GM12878 (cell line): ENCODE measurements around the gene SPATA6. TPM values are rescaled to one million over a fixed set of nuclear protein-coding genes. Genes with fewer than 3 reads are reported as not detected.

Experiments used
- ATAC-seq: fragments of 200-7000 bp; cut with Tn5 transposase; 3 replicates; pipeline ENCODE4 v1.9.1; 2020; ENCODE audit warnings: mild to moderate bottlenecking, moderate library complexity
- BruUV-seq: library from RNA; stranded (reverse); fragments of 400-500 nt; replicated peaks from 2 replicates; lab custom pipeline; 2021; lab: Mats Ljungman, UMichigan
- CTCF ChIA-PET: fragments of 300-600 bp; sonication (Branson Sonifier 250); formaldehyde crosslinking; extraction: SDS; loops from one replicate; lab custom pipeline; 2021; ENCODE audit warnings: inconsistent platforms; lab: Yijun Ruan, JAX
- POLR2A ChIA-PET: fragments of 350-600 bp; formaldehyde crosslinking; extraction: SDS; loops from one replicate; lab custom pipeline; 2021; ENCODE audit warnings: inconsistent platforms; lab: Charles Lee
- RAD21 ChIA-PET: fragments of 300-600 bp; sonication (Branson Sonifier 250); formaldehyde crosslinking; loops from one replicate; lab custom pipeline; 2023; ENCODE audit warnings: antibody characterized with exemption; ENCODE audit not compliant: unreplicated experiment; lab: Charles Lee
- SMC1A ChIA-PET: fragments of 300-600 bp; sonication (Branson Sonifier 250); formaldehyde crosslinking; loops from one replicate; lab custom pipeline; 2023; ENCODE audit not compliant: unreplicated experiment, uncharacterized antibody; lab: Charles Lee
- DNase-seq: peaks from one replicate; pipeline ENCODE4 v3.0.0-alpha.2; 2011; ENCODE audit warnings: low read depth, low spot score
- FAIRE-seq: peaks from 3 replicates; lab custom pipeline; 2011; peaks lifted over from hg19 to GRCh38; lab: Jason Lieb, UNC
- H2AFZ ChIP-seq: 2 replicates; pipeline ENCODE4 v1.6.0; 2011; ENCODE audit warnings: low read depth, low read length, control low read depth; ENCODE audit not compliant: control insufficient read depth
- H3K27ac ChIP-seq: 2 replicates; pipeline ENCODE4 v1.5.1; 2011; ENCODE audit warnings: control low read depth; ENCODE audit not compliant: control insufficient read depth, insufficient read depth
- H3K27me3 ChIP-seq, 2 experiments: replicated peaks in 1 of 2; 2 replicates each; pipeline versions ENCODE4 v1.6.0 to v1.6.1; 2011; ENCODE audit warnings: low read length in 1 of 2; ENCODE audit not compliant: control insufficient read depth in 2 of 2, insufficient read depth in 2 of 2
- H3K36me3 ChIP-seq, 2 experiments: 2 replicates each; pipeline ENCODE4 v1.5.1; 2011; ENCODE audit warnings: low read length in 1 of 2; ENCODE audit not compliant: control insufficient read depth in 2 of 2, insufficient read depth in 2 of 2
- H3K4me1 ChIP-seq: 2 replicates; pipeline ENCODE4 v1.6.1; 2011; ENCODE audit warnings: mild to moderate bottlenecking, low read length, moderate library complexity, mixed read lengths; ENCODE audit not compliant: control insufficient read depth, insufficient read depth
- H3K4me2 ChIP-seq: 2 replicates; pipeline ENCODE4 v1.6.0; 2011; ENCODE audit warnings: control low read depth; ENCODE audit not compliant: control insufficient read depth, insufficient read depth
- H3K4me3 ChIP-seq: fragments of 200-600 bp; sonication (generic); 2 replicates; pipeline ENCODE4 v1.5.1; 2016
- H3K79me2 ChIP-seq: 2 replicates; pipeline ENCODE4 v1.6.0; 2011; ENCODE audit warnings: low read length; ENCODE audit not compliant: control insufficient read depth, insufficient read depth
- H3K9ac ChIP-seq: 2 replicates; pipeline ENCODE4 v1.8.0; 2011; ENCODE audit warnings: low read length, control low read depth, mixed read lengths; ENCODE audit not compliant: control insufficient read depth, insufficient read depth
- H3K9me3 ChIP-seq: replicated peaks from 3 replicates; pipeline ENCODE4 v1.5.1; 2011; ENCODE audit warnings: mild to moderate bottlenecking, low read length; ENCODE audit not compliant: control insufficient read depth, insufficient read depth
- H4K20me1 ChIP-seq: 2 replicates; pipeline ENCODE4 v1.6.0; 2011; ENCODE audit not compliant: control insufficient read depth, insufficient read depth
- BACH1 ChIP-seq: fragments of 450-650 bp; IDR thresholded peaks from 2 replicates; pipeline ENCODE4 v1.6.1; 2017; ENCODE audit warnings: mild to moderate bottlenecking, borderline replicate concordance
- CBX3 ChIP-seq: fragments of 200-600 bp; sonication (generic); IDR thresholded peaks from 2 replicates; pipeline ENCODE4 v1.6.1; 2016; ENCODE audit warnings: low read depth, borderline replicate concordance
- CEBPB ChIP-seq, 2 experiments: fragments of 150-350 bp in 1 of 2; IDR thresholded peaks; 2 replicates each; pipeline ENCODE4 v1.6.1; 2012 to 2014; ENCODE audit warnings: low read depth in 2 of 2, low read length in 2 of 2, borderline replicate concordance in 1 of 2, inconsistent platforms in 1 of 2
- CEBPZ ChIP-seq: fragments of 150-350 bp; IDR thresholded peaks from 2 replicates; pipeline ENCODE4 v1.6.1; 2016; ENCODE audit warnings: low read depth, low read length
- CHD1 ChIP-seq: IDR thresholded peaks from 2 replicates; pipeline ENCODE4 v1.6.1; 2012; ENCODE audit warnings: low read depth, low read length, improper control_type of control experiment
- IKZF1 ChIP-seq: fragments of 450-650 bp; conservative IDR thresholded peaks from 2 replicates; pipeline ENCODE4 v1.6.1; 2017; ENCODE audit warnings: antibody characterized with exemption, mild to moderate bottlenecking
- MTA2 ChIP-seq: fragments of 450-650 bp; IDR thresholded peaks from 2 replicates; pipeline ENCODE4 v1.6.1; 2016; ENCODE audit warnings: low read depth, mild to moderate bottlenecking, moderate library complexity
- PAX5 ChIP-seq: IDR thresholded peaks from 2 replicates; pipeline ENCODE4 v1.6.1; 2011; ENCODE audit warnings: low read depth, low read length, borderline replicate concordance
- POU2F2 ChIP-seq: IDR thresholded peaks from 3 replicates; pipeline ENCODE4 v1.6.1; 2011; ENCODE audit warnings: low read depth, mild to moderate bottlenecking, low read length, borderline replicate concordance
- SIX5 ChIP-seq: IDR thresholded peaks from 2 replicates; pipeline ENCODE4 v1.6.1; 2011; ENCODE audit warnings: mild to moderate bottlenecking, low read depth, low read length, moderate library complexity; ENCODE audit not compliant: severe bottlenecking
- SREBF1 ChIP-seq: IDR thresholded peaks from 2 replicates; pipeline ENCODE4 v1.6.1; 2012; ENCODE audit warnings: mild to moderate bottlenecking, low read length
- SUPT20H ChIP-seq: IDR thresholded peaks from 2 replicates; pipeline ENCODE4 v1.6.1; 2011; ENCODE audit warnings: low read depth, mild to moderate bottlenecking, low read length, moderate library complexity, borderline replicate concordance; ENCODE audit not compliant: control insufficient read depth
- TCF3 ChIP-seq: IDR thresholded peaks from 2 replicates; pipeline ENCODE4 v1.6.1; 2012; ENCODE audit warnings: low read depth, mild to moderate bottlenecking, low read length, borderline replicate concordance; ENCODE audit not compliant: insufficient read depth
- ZSCAN29 ChIP-seq: fragments of 450-650 bp; IDR thresholded peaks from 2 replicates; pipeline ENCODE4 v1.6.1; 2017; ENCODE audit warnings: mild to moderate bottlenecking, moderate library complexity
- WGBS: methylation state at CpG from one replicate; pipeline ENCODE4 v1.1.6; 2016; ENCODE audit warnings: low lambda C conversion rate; ENCODE audit not compliant: insufficient replicate concordance, insufficient coverage; ENCODE audit errors: missing lambda C conversion rate; 5-methylcytosine and 5-hydroxymethylcytosine counted together
- in situ Hi-C: fragments of 300-500 bp; cut with MboI; formaldehyde crosslinking; loops from 9 replicates; pipeline ENCODE4 v1.14.3; 2018; ENCODE audit warnings: mixed read lengths
- intact Hi-C: fragments of 100-400 bp; cut with micrococcal nuclease; formaldehyde crosslinking; loops from one replicate; pipeline ENCODE4 v1.14.2; 2022; ENCODE audit not compliant: unreplicated experiment
- polyA plus RNA-seq, 11 experiments: library from polyadenylated mRNA; depleted of rRNA in 4 of 11; unstranded in 6 of 11; stranded (reverse) in 5 of 11; fragments of >200 nt; fragmentation: Nextera tagmentation in 4 of 11; fragmentation: Illumina TruSeq in 1 of 11; extraction: Ambion mirVana in 4 of 11; extraction: Trizol in 1 of 11; gene quantifications; 1 replicate in 1 of 11; 2 replicates in 10 of 11; pipeline versions ENCODE4 v1.2.1 to v1.2.3, GENCODE V29; 2011 to 2016; ENCODE audit warnings: inconsistent platforms in 2 of 11, missing spikeins in 2 of 11, low read depth in 1 of 11
- total RNA-seq, 4 experiments: library from RNA; depleted of rRNA in 3 of 4; stranded (reverse); fragments of >200 nt in 3 of 4; fragmentation: Illumina TruSeq in 1 of 4; extraction: Trizol in 1 of 4; gene quantifications; 2 replicates each; pipeline versions ENCODE4 v1.2.1 to v1.2.3, GENCODE V29; 2013 to 2021
- TF ChIP-seq, protein P1 (sequence below): fragments of 450-650 bp; formaldehyde crosslinking; IDR thresholded peaks from 2 replicates; pipeline ENCODE4 v1.5.0; 2022; ENCODE audit warnings: mild to moderate bottlenecking, missing genetic modification characterization
- TF ChIP-seq, protein P2 (sequence below): IDR thresholded peaks from 2 replicates; pipeline ENCODE4 v1.6.1; 2011; ENCODE audit warnings: borderline replicate concordance, low read depth, mild to moderate bottlenecking, moderate library complexity, low read length; ENCODE audit not compliant: insufficient read depth, poor library complexity, severe bottlenecking

Gene SPATA6
- total and polyA plus RNA-seq, 10 of the 15 experiments (the other 5 are each of a cell fraction or from before 2014, with no cell fraction given), result 0.29 TPM; not detected in 9

- TF ChIP-seq, protein P1, sequence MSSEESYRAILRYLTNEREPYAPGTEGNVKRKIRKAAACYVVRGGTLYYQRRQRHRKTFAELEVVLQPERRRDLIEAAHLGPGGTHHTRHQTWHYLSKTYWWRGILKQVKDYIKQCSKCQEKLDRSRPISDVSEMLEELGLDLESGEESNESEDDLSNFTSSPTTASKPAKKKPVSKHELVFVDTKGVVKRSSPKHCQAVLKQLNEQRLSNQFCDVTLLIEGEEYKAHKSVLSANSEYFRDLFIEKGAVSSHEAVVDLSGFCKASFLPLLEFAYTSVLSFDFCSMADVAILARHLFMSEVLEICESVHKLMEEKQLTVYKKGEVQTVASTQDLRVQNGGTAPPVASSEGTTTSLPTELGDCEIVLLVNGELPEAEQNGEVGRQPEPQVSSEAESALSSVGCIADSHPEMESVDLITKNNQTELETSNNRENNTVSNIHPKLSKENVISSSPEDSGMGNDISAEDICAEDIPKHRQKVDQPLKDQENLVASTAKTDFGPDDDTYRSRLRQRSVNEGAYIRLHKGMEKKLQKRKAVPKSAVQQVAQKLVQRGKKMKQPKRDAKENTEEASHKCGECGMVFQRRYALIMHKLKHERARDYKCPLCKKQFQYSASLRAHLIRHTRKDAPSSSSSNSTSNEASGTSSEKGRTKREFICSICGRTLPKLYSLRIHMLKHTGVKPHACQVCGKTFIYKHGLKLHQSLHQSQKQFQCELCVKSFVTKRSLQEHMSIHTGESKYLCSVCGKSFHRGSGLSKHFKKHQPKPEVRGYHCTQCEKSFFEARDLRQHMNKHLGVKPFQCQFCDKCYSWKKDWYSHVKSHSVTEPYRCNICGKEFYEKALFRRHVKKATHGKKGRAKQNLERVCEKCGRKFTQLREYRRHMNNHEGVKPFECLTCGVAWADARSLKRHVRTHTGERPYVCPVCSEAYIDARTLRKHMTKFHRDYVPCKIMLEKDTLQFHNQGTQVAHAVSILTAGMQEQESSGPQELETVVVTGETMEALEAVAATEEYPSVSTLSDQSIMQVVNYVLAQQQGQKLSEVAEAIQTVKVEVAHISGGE, result no peak
- TF ChIP-seq, protein P2, sequence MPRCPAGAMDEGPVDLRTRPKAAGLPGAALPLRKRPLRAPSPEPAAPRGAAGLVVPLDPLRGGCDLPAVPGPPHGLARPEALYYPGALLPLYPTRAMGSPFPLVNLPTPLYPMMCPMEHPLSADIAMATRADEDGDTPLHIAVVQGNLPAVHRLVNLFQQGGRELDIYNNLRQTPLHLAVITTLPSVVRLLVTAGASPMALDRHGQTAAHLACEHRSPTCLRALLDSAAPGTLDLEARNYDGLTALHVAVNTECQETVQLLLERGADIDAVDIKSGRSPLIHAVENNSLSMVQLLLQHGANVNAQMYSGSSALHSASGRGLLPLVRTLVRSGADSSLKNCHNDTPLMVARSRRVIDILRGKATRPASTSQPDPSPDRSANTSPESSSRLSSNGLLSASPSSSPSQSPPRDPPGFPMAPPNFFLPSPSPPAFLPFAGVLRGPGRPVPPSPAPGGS, result no peak
- no peak for TF ChIP-seq POU2F2
Observed at GRCh38 chr1:48402599-48402998, 69.4 kb downstream of the SPATA6 start (continued).

GRCh38 chr1:48396208-48396607 lies 75.8 kb downstream of the SPATA6 start:
- DNase-seq (no peak), ATAC-seq (no peak), FAIRE-seq (no peak)
- Histone ChIP-seq H3K4me1 (no peaks in the 10 kb centered on the region), H3K9ac (no peak overlapping the region), H4K20me1 (no peaks in the 10 kb centered on the region), H3K79me2 (no peaks in the 10 kb centered on the region), H2AFZ (no peak overlapping the region), H3K4me2 (no peak overlapping the region), H3K27me3 (no peaks in the 10 kb centered on the region), H3K36me3 (no peaks in the 10 kb centered on the region), H3K27ac (no peak overlapping the region), H3K9me3 (no peaks in the 10 kb centered on the region), H3K4me3 (no peak overlapping the region)
- POLR2A ChIA-PET, result no interaction called here
- in situ Hi-C loops, result no loop called here
- SMC1A ChIA-PET, result no interaction called here
- RAD21 ChIA-PET, result no interaction called here
- intact Hi-C loops, result no loop called here
- WGBS, result 0% methylated on average over 2 of the region's 2 CpGs
- CTCF ChIA-PET, result no interaction called here
- no TSS peak for BruUV-seq
- no peak for TF ChIP-seq PAX5
- TF ChIP-seq MTA2, result no peak
- no peak for TF ChIP-seq ZSCAN29
- no peak for TF ChIP-seq CEBPZ
- no peak for TF ChIP-seq SREBF1
- TF ChIP-seq BACH1, result no peak
- no peak for TF ChIP-seq CHD1
- TF ChIP-seq SUPT20H, result no peak
- TF ChIP-seq TCF3, result no peak
- TF ChIP-seq SIX5, result no peak
- TF ChIP-seq CBX3, result no peak
- no peak for TF ChIP-seq IKZF1
- no peak for TF ChIP-seq CEBPB (IDR thresholded peaks at IDR 0.05; ENCODE audit: borderline replicate concordance in 1 of 2, low read depth in 2 of 2, low read length in 2 of 2)
